GM10248 (cell line): Measurements from ENCODE around the gene RNFT2.

Experiments
- CTCF ChIA-PET: fragments of 300-600 bp; sonication (Branson Sonifier 250); formaldehyde crosslinking; extraction: SDS; loops from one replicate; lab custom pipeline; 2021; ENCODE audit warnings: antibody characterized with exemption; lab: Yijun Ruan, JAX
- POLR2A ChIA-PET: fragments of 350-650 bp; sonication (Branson Sonifier 250); formaldehyde crosslinking; extraction: SDS; loops from one replicate; lab custom pipeline; 2020; ENCODE audit warnings: antibody characterized with exemption; lab: Yijun Ruan, JAX
- DNase-seq: peaks from one replicate; pipeline ENCODE4 v3.0.0; 2012; ENCODE audit errors: extremely low spot score
- CTCF ChIP-seq: IDR thresholded peaks from 2 replicates; pipeline ENCODE4 v1.5.1; 2012; ENCODE audit warnings: mild to moderate bottlenecking, low read depth; ENCODE audit errors: extremely low read depth, missing control alignments, control extremely low read depth

The RNFT2 gene

GRCh38 chr12:116714175-116714574 lies 23.9 kb upstream of the RNFT2 start:
- TF ChIP-seq CTCF, result no peak
- CTCF ChIA-PET, result interaction anchor here (1.0 to 2.8 kb wide), 2 partner anchors 11 to 406 kb away, joined by 4 to 13 read pairs; no protein-coding TSS in a partner anchor
- DNase-seq, result no peak
- POLR2A ChIA-PET, result no interaction called here

GRCh38 chr12:116717466-116718437 lies 20.4 kb upstream of the RNFT2 start:
- ChIA-PET POLR2A (no interaction called here), CTCF (interaction anchor here (1.0 to 3.2 kb wide), 3 partner anchors 9 to 16 kb away, joined by 3 to 24 read pairs (median 12); no protein-coding TSS in a partner anchor)
- TF ChIP-seq CTCF, result no peak
- DNase-seq, result no peak

GRCh38 chr12:116718655-116719454 lies 19.3 kb upstream of the RNFT2 start:
- CTCF ChIA-PET, result interaction anchor here (1.0 to 3.2 kb wide), 3 partner anchors 10 to 17 kb away, joined by 3 to 24 read pairs (median 12); no protein-coding TSS in a partner anchor
- POLR2A ChIA-PET, result no interaction called here
- TF ChIP-seq CTCF, result no peak
- DNase-seq, result no peak

GRCh38 chr12:116719731-116720528 lies 18.2 kb upstream of the RNFT2 start:
- TF ChIP-seq CTCF, result no peak
- ChIA-PET CTCF (interaction anchor here (3.1 to 3.2 kb wide), 2 partner anchors 11 to 16 kb away, joined by 12 to 24 read pairs; no protein-coding TSS in a partner anchor), POLR2A (no interaction called here)
- no peak for DNase-seq

- no peak for DNase-seq
- POLR2A ChIA-PET, result interaction anchor here (0.6 kb wide), 1 partner anchor 50 kb away, joined by 8 read pairs; no protein-coding TSS in a partner anchor
- no peak for TF ChIP-seq CTCF
- CTCF ChIA-PET, result interaction anchor here (1.1 to 3.0 kb wide), 4 partner anchors 8 to 160 kb away, joined by 4 to 12 read pairs (median 10); no protein-coding TSS in a partner anchor
These were observed 15.9 kb upstream of the RNFT2 start for GRCh38 chr12:116722245-116722644.
